Loucy (cell line): ENCODE measurements around the gene TMEM200A.

Experiments used
- CTCF ChIP-seq: fragments of 200-600 bp; sonication (generic); conservative IDR thresholded peaks from 2 replicates; pipeline ENCODE4 v1.5.1; 2014; ENCODE audit warnings: mild to moderate bottlenecking, antibody characterized with exemption, low read length
- EZH2phosphoT487 ChIP-seq: fragments of 200-600 bp; IDR thresholded peaks from 2 replicates; pipeline ENCODE4 v1.6.1; 2018; ENCODE audit warnings: antibody characterized with exemption, mild to moderate bottlenecking, moderate library complexity, borderline replicate concordance

DNA sequence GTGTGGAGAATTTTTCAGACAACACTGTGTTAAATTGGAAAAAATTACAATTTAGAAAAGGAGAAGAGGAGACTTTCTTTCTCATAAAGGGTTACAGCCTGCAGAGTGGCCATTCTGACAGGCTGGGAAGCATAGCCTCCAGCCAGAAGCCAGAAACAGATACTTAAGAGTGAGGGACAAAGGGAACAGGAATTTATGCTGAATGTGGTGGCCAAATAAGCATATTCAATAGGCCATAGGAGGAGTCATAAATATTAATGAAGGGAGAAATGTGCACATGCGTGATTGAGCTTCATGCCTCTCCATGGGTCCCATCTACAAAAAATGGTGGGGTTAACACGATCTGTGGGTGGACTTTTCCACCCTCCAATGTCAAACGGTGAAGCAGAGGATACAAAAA, 13.4 kb downstream of the TMEM200A start:
- TF ChIP-seq CTCF = no peak
- TF ChIP-seq EZH2phosphoT487 = no peak
